Endometrial microvascular endothelial cells (primary cell): ENCODE measurements around the gene TSGA10. TPM values are rescaled to one million over a fixed set of nuclear protein-coding genes. Genes with fewer than 3 reads are reported as not detected.
"Not testable (repeated sequence)": the region's sequence is repeated elsewhere in the genome, so short reads cannot be mapped to it uniquely, and the experiment has no call there.

Experiments
- in situ Hi-C: cut with HindIII; loops from 2 replicates; pipeline ENCODE4 v1.10.0; 2017; ENCODE audit warnings: low sequenced_read_pairs, low pct_unique_long_range_greater_than_20kb; ENCODE audit errors: inconsistent ontology term
- total RNA-seq: library from RNA; depleted of rRNA; stranded (reverse); fragments of >200 nt; gene quantifications from one replicate; pipeline ENCODE4 v1.2.3, GENCODE V29; 2015; ENCODE audit errors: inconsistent ontology term

TSGA10 gene
- total RNA-seq, 1 donor from 2014 or later, result 0.09 TPM

- in situ Hi-C loops, result no loop called here
Observed at GRCh38 chr2:99158599-99158998, 3.9 kb upstream of the TSGA10 start.

GRCh38 chr2:99156891-99157290 is 2.1 kb upstream of the TSGA10 start:
- in situ Hi-C loops, result no loop called here

DNA sequence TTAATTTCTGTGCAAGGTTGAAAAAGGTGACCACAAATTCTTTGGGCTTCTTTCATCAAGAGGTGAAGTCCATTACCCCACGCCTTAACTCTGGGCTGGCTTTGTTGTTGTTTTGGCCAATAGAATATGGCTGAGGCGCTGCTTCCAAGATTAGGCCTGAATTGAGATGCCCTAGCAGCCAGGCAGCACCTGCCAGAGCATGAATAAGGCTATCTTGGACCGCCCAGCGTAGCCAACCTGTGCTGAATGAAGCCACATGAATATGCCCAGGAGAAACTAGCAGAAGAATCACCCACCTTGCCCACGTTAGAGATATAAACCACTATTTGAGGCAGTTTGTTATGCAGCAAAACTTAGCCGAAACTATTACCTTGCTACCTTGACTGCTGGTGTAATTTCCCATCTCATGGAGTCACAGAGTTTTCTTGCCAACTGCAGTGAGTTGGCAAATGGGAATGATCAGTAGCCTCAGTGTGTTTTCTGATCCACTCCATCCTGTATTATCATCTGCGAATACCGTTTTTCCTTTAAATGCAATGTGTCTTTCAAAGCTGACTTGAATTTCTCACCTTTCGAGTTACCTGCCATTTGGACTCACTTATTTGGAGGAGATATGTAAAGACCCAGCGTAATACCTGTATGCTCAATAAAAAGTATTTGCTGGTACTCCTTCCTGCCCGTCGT is 679 bp downstream of the TSGA10 start:
- in situ Hi-C loops, result no loop called here

DNA sequence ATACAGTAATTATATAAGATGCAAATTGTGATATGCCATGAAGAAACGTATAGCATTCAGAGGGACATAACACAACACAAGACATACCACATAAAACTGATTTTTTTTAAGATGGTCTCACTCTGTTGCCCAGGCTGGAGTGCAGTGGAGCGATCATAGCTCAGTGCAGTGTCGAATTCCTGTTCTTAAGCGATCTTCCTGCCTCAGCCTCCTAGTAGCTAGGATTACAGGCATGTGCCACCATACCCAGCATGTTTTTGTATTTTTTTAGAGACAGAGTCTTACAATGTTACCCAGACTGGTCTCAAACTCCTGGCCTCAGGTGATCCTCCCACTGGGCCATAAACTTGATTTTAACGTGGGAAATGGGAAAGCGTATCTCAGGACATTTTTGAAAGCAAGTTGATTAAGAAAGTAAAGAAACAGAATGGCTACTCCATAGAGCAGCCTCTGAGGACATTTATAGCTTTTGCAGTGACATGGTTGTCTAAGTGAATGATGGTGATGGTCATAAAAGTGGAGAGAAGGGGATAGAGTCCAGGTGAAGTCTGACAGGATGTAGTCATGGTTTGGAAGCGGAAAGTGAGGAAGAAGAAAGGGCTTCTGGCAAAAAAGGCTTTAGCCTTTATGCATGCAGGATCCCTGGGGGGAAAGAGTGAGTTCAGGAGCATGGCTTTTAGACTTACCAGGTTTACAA is 2.4 kb downstream of the TSGA10 start:
- in situ Hi-C loops, result no loop called here

GRCh38 chr2:99150706-99151105 is 4.0 kb downstream of the TSGA10 start:
- in situ Hi-C loops, result no loop called here

DNA sequence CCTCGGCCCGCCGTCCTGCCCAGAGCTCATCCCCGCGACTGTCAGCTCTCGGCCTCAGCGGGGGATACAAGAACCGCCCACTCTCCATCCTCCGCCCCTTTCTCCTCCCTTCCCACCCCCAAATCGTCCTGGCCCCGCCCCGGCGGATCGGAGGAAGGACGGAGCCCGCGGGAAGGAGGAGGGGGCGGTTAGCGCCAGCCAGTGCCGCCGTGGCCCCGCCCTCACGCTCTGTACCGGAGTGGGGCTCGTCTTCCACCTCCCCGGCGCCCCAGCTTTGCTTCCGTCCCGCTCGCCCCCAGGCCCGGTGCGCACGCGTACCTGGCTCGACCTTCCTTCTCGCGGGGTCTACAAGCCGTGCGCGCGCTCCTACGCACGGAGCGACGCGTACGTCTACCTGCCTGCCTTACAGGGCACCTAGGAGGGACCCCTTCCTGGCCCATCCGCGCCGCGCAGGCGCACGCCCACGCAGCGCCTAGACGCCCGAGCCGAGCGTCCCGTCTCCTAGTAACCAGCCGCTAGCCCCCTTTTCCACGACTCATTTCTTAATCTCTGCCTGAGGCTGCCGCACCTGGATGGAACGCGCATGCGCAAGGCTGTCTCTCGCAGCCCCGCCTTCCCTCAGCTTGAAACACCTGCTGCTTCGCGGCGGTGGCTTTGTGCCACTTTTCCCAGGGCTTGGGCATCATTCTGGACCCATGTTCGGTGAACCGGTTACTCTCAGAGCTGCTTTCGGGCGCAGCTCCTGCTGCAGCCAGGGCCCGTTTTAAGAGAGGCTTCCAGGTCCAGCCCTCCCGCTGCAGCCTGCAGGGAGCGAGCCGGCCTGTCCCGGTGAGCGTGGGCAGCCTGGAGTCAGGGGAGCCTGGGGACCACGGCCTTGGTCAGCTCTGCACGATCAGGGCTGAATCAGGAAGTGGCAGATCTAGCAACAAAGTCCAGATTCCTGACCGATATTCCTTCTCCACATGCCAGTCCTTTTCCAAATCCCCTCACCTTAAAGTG is 13.3 kb downstream of the TSGA10 start, which contains the start of gene C2orf15:
Gene C2orf15 (plus strand): TSS at position 598 of the 999 bp plus-strand sequence. CDS start 8,852 bp downstream, outside the sequence.
- in situ Hi-C loops, result no loop called here

GRCh38 chr2:99140860-99141109 is 14.0 kb downstream of the TSGA10 start:
- in situ Hi-C loops, result no loop called here

DNA sequence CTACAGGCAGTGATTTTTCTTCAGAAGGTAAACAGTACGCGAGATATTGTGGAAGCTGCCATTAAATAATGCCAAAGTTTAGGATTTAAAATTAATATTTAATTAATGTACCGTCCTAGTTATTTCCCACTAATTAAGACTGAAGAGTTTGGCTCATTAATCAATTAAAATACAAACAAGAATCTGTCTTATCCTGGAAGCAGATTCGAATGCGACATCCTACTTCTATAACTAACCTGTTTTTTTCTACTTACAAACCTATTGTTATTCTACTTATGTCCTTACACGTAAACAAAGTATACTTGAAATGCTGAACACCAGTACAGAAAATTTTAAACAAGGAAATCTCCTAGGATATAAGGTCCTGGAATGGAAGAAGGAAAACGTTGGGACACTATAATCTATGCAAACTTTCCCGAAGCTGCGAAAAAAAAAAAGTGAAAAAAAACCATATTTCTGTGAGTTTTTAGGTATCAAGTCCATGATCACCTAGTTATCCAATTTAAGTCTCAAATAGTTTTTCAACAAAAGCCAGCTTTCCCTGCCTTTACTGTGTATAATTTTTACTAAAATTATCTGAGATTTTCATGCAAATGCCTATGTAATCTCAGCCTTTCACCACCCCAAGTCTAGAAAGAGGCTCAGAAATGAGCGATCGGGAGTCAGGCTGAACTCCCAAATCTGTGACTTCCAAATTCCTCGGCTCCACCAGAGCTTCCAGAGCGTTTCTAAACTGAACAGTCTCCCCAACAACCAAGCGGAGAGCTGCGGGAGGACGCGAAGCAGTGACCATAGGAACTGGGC is 14.5 kb downstream of the TSGA10 start:
- in situ Hi-C loops, result no loop called here

- in situ Hi-C loops, result no loop called here
Observed at GRCh38 chr2:99139003-99139402, 15.7 kb downstream of the TSGA10 start.

DNA sequence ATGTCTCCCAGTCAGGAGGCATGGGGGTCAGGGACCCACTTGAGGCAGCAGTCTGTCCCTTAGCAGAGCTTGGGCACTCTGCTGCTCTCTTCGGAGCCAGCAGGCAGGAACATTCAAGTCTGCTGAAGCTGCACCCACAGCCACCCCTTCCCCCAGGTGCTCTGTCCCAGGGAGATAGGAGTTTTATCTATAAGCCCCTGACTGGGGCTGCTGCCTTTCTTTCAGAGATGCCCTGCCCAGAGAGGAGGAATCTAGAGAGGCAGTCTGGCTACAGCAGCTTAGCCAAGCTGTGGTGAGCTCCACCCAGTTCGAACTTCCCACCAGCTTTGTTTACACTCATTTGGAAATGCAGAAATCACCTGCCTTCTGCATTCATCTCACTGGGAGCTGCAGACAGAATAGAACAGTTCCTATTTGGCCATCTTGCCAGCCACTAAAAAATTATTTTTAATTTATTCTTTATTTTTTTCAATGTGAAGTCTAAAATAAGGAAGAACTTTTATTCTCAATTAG is 19.6 kb downstream of the TSGA10 start:
- in situ Hi-C loops, result not testable (repeated sequence)

DNA sequence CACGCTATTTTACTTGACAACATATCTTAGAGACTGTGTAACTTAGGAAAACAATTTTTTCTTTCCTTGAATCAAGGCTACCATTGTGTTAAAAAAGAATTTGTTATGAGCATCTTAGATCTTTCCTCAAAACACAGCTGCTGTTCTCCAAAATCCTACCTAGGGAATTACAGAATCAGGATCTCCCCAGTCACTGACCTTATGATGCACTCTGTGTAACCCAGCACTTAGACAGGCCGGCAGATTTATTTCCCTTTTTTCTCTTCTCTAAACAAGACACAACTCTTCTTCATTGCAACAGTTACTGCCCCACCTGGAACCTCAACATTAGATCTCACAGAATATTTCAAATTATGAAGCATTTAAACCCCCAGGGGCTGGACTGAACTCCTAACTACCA is 26.8 kb downstream of the TSGA10 start:
- in situ Hi-C loops, result no loop called here

DNA sequence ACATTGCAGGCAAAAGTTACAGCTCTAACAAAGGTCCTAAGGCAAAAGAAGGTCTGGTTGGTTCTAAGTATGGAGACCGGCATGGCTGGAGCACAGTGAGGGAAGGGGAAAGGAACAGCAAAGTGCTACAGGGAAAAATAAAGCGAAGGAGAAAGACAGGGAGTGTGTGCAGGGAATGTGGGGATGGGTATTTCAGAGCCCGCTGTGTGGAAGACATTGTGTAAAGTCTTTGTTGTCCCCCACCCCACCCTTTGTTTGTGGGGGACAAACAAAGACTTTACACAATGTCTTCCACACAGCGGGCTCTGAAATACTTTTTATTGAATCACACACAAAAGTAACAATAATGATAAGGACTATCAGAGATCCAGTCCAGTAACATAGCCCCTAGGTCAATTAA is 42.1 kb downstream of the TSGA10 start:
- in situ Hi-C loops, result no loop called here

DNA sequence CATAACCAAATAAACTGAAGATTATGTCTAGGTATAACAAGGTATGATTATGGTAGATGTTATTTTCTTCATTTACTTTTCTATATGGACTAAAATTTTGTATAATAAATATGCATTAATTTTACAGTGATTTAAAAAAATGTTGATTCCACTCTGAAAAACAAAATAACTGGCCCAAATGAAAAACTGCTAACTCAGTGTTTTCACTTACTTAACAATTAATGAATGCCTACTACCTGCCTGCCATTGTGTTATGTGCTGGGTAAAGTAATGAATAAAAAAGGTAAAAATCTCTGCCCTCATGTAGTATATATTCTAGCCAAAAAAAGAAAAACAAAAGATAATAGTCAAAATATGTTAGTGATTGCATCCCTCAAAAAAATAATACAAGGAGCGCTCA is 42.8 kb downstream of the TSGA10 start:
- in situ Hi-C loops, result no loop called here

DNA sequence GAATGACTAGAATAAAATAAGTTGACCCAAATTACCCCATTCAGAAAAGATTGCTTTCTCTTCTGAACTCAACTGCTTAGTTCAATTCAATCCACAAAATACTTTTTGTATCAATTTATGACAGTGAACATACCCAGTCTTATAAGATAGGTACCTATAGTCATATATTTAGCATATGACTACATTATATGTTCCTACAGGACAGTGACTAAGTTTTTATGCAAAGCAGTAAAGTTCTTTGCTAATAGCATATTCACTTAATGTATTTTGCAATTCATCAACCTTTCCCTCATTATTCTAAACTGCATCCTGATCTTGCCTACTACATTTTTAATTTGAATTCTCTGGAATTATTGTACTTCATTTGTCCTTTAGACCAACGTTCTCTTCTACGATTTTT is 43.5 kb downstream of the TSGA10 start:
- in situ Hi-C loops, result no loop called here

GRCh38 chr2:99106913-99107312 is 47.8 kb downstream of the TSGA10 start:
- in situ Hi-C loops, result no loop called here

DNA sequence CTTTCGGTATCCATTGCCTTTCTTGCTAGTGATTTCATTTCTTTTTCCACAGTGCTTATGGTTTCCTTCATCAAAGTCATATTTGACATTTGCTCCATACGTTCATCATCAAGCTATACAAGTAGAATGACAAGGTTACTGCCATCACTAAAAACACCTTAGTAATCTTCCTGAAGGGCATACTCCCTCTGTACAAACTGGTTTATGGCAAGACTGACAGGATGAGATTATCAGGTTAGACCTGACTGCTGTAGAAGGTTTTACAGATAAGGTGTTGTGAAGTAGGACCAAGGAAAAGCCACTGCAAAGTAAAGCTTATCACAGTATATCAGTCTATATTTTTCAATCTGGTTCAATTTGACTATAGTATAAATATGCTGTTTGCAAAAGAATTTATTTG is 50.7 kb downstream of the TSGA10 start:
- in situ Hi-C loops, result no loop called here

GRCh38 chr2:99101697-99102096 is 53.0 kb downstream of the TSGA10 start:
- in situ Hi-C loops, result no loop called here

DNA sequence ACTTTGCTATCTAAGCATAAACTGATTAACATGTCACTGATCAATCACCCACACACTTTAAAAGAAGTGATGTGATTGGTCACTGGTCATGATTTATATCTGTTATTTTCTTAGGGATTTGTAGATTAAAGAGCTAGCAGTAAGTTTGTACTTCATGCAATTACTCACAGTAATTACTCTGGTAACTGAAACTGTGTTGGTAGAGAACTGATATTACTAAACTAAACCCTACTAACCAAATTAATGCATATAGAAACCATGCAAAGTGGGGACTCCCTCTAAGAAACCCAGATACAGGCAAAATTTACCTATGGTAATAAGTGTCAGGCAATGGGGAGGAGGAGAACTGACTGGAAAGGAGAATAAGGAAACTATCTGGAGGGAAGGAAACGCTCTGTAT is 58.0 kb downstream of the TSGA10 start:
- in situ Hi-C loops, result no loop called here

DNA sequence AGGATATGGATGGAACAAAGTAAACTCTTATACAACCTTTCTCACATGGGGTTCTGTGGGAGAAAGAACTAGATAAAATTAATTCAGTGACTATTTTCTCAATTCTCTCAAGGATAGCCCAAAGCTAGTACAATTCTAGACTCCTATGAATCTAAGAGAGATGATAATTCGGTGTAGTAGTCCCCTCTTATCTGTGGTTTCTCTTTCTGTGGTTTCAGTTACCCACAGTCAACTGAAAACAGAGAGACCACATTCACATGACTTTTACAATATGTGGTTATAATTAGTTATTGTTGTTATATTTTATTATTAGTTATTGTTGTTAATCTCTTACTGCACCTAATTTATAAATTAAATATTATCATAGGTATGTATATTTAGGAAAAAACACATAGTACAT is 66.7 kb downstream of the TSGA10 start:
- in situ Hi-C loops, result no loop called here
